WTC11 (cell line): ENCODE results near the gene CXCR1.

Source experiments
- ATF1 ChIP-seq: sonication (generic); formaldehyde crosslinking; IDR thresholded peaks from 2 replicates; pipeline ENCODE4 v1.8.1; 2023; ENCODE audit warnings: mild to moderate bottlenecking, moderate library complexity, missing genetic modification reagents
- CTCF ChIP-seq: fragments of 200-600 bp; IDR thresholded peaks from 2 replicates; pipeline ENCODE4 v1.8.0; 2022; ENCODE audit warnings: antibody characterized with exemption
- STAT6 ChIP-seq: sonication (generic); formaldehyde crosslinking; conservative IDR thresholded peaks from 2 replicates; pipeline ENCODE4 v1.8.1; 2023; ENCODE audit warnings: mild to moderate bottlenecking, low read depth, missing genetic modification reagents, moderate library complexity
- USF1 ChIP-seq: sonication (generic); formaldehyde crosslinking; IDR thresholded peaks from 2 replicates; pipeline ENCODE4 v1.8.0; 2022; ENCODE audit warnings: mild to moderate bottlenecking, missing genetic modification reagents
- ZNF138 ChIP-seq: sonication (generic); formaldehyde crosslinking; conservative IDR thresholded peaks from 2 replicates; pipeline ENCODE4 v1.8.1; 2022; ENCODE audit warnings: mild to moderate bottlenecking, moderate library complexity, missing genetic modification reagents

GRCh38 chr2:218188528-218188927 lies 21.8 kb upstream of the CXCR1 start:
- TF ChIP-seq CTCF (no peak), STAT6 (CRISPR knock-in tag) (no peak), ZNF138 (no peak), ATF1 (CRISPR knock-in tag) (no peak), USF1 (no peak)
